MM.1S (cell line): ENCODE results near the gene CLTA.

Source experiments
- CTCF ChIP-seq: fragments of 300-600 bp; sonication (generic); IDR thresholded peaks from 2 replicates; pipeline ENCODE4 v1.5.1; 2016; ENCODE audit warnings: antibody characterized with exemption, low read length, mixed read lengths
- EZH2 ChIP-seq: fragments of 300-600 bp; sonication (generic); optimal IDR thresholded peaks from 2 replicates; pipeline ENCODE3; 2017; ENCODE audit warnings: low read depth, mild to moderate bottlenecking, antibody characterized with exemption, low read length, mixed read lengths
- EZH2phosphoT487 ChIP-seq: fragments of 300-600 bp; sonication (generic); IDR thresholded peaks from 2 replicates; pipeline ENCODE4 v1.6.1; 2018; ENCODE audit warnings: antibody characterized with exemption, low read length

DNA sequence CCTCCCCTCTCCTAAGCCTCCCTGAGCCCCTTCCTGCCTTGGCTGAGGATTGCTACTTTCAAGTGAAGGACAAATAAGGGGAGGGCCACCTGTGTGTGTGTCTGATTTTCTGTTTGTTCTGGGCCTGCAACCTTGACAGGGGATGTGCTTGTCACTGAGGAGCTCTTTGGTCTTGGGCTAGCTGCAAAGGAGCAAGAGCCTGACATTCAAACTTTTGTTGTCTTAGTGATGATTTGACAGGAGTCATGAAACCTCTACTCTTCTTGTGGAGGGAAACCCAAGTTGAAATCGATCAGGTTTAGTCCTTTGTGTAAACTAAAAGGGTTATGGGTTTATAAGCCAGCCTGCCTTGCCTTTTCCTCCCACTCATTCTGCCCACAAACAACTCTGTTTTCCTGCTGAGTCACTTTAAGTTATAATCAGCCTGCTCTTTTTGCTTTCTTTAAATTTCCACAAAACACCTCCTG is 16.9 kb downstream of the CLTA start:
- TF ChIP-seq EZH2 = no peak
- no peak for TF ChIP-seq CTCF
- TF ChIP-seq EZH2phosphoT487 = no peak
